ENCODE measurements around the gene FADS2. TPM values are rescaled to one million over a fixed set of nuclear protein-coding genes. Genes with fewer than 3 reads are reported as not detected.

FADS2 gene
- total RNA-seq, 1 experiment from 2014 or later: 19.2 TPM

DNA sequence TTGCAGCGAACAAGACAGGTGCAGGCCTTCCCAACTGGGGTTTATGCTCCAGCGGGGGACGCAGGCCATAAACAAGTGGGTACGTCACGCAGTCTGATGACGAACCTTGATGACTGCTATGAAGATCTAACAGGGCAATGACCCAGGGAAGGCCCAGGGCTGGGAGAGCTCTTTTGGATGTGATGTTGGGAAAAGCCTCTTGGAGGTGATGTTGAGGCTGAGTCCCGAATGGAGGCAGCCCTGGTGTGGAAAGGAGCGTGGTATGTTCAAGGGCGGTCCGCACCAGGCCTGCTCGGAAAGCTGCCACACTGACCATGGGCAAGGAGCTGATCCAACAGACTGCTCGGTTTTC lies 5.8 kb downstream of the FADS2 start:
- BruUV-seq (replicated peaks): no TSS peak
- Mint-ChIP-seq H3K36me3 (ENCODE audit: insufficient read depth, unreplicated experiment) (peaks cover 5% of the 10 kb centered on the region), H3K27me3 (ENCODE audit: unreplicated experiment) (peaks cover 67% of the 10 kb centered on the region), H3K4me1 (ENCODE audit: low read depth, unreplicated experiment) (no peaks in the 10 kb centered on the region), H3K27ac (ENCODE audit: unreplicated experiment) (no peak overlapping the region), H3K9me3 (ENCODE audit: low read depth, unreplicated experiment) (no peaks in the 10 kb centered on the region), H3K4me3 (ENCODE audit: low read depth, unreplicated experiment) (no peak overlapping the region)
- TF ChIP-seq, protein P1, sequence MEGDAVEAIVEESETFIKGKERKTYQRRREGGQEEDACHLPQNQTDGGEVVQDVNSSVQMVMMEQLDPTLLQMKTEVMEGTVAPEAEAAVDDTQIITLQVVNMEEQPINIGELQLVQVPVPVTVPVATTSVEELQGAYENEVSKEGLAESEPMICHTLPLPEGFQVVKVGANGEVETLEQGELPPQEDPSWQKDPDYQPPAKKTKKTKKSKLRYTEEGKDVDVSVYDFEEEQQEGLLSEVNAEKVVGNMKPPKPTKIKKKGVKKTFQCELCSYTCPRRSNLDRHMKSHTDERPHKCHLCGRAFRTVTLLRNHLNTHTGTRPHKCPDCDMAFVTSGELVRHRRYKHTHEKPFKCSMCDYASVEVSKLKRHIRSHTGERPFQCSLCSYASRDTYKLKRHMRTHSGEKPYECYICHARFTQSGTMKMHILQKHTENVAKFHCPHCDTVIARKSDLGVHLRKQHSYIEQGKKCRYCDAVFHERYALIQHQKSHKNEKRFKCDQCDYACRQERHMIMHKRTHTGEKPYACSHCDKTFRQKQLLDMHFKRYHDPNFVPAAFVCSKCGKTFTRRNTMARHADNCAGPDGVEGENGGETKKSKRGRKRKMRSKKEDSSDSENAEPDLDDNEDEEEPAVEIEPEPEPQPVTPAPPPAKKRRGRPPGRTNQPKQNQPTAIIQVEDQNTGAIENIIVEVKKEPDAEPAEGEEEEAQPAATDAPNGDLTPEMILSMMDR (IDR thresholded peaks at IDR 0.05; ENCODE audit: unreplicated experiment): no peak
- DNase-seq: no peak
- intact Hi-C loops (cut with micrococcal nuclease; ENCODE audit: unreplicated experiment): no loop called here
- CTCF ChIA-PET: interaction anchor here (0.6 kb wide), 1 partner anchor 138 kb away, joined by 9 read pairs; no protein-coding TSS in a partner anchor

DNA sequence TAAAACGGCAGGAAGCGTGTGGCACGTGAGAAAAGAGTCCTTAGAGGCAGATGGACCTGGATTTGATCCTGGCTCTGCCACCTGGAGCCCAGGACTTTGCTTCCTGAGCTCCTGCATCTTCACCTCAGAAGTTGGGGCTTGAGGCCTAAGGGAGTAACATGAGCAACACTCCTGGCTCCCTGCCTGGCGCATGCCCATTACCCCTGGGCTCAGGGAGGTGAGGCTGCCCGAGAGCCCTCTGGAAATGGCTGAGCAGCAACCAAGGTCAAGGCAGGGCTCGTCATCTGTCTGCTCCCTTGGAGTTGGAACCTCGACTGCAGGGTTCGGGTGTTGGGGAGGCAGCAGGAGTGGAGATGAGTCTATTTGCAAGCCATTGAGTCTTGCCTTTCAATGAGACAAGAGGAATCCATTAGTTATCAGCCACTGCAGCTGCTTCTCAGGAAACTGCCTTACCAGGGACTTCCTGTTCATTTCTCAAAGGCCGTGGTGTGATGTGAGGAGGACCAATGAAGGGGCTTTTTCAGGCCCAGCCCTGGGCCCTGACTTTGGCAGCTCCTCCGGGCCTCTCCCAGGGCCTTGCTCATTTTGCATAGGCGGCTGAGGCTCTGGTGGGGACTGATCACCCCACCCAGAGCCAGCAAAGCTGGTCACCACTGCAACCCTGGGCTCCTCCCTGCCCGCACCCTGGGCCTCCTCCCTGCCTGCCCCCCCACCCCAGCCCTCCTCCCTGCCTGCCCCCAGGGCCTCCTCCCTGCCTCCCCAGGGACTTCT lies 6.4 kb downstream of the FADS2 start:
- Mint-ChIP-seq H3K9me3 (ENCODE audit: low read depth, unreplicated experiment) (no peaks in the 10 kb centered on the region), H3K27ac (ENCODE audit: unreplicated experiment) (no peak overlapping the region), H3K27me3 (ENCODE audit: unreplicated experiment) (peaks cover 67% of the 10 kb centered on the region), H3K4me1 (ENCODE audit: low read depth, unreplicated experiment) (no peaks in the 10 kb centered on the region), H3K36me3 (ENCODE audit: insufficient read depth, unreplicated experiment) (peaks cover 2% of the 10 kb centered on the region), H3K4me3 (ENCODE audit: low read depth, unreplicated experiment) (no peak overlapping the region)
- BruUV-seq (replicated peaks): no TSS peak
- intact Hi-C loops (cut with micrococcal nuclease; ENCODE audit: unreplicated experiment): no loop called here
- CTCF ChIA-PET: interaction anchor here (0.6 to 0.7 kb wide), 2 partner anchors 113 to 137 kb away, joined by 3 to 9 read pairs; no protein-coding TSS in a partner anchor
- TF ChIP-seq, protein P1 (IDR thresholded peaks at IDR 0.05; ENCODE audit: unreplicated experiment): no peak
- no peak for DNase-seq

DNA sequence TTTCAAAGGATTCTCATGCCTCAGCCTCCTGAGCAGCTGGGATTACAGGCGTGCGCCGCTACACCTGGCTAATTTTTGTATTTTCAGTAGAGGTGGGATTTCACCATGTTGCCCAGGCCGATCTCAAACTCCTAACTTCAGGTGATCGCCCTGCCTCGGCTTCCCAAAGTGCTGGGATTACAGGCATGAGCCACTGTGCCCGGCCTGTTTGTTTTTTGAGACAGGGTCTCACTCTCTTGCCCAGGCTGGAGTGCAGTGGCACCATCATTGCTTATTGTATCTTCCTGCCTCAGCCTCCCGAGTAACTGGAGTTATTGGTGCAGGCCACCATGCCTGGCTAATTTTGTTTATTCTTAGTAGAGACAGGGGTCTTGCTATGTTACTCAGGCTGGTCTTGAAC lies 8.1 kb downstream of the FADS2 start:
- no peak overlapping the region for H3K27ac Mint-ChIP-seq (ENCODE audit: unreplicated experiment)
- no peaks in the 10 kb centered on the region for H3K4me1 Mint-ChIP-seq (ENCODE audit: low read depth, unreplicated experiment)
- TF ChIP-seq, protein P1 (IDR thresholded peaks at IDR 0.05; ENCODE audit: unreplicated experiment): no peak
- peaks cover 52% of the 10 kb centered on the region for H3K27me3 Mint-ChIP-seq (ENCODE audit: unreplicated experiment)
- H3K36me3 Mint-ChIP-seq (ENCODE audit: insufficient read depth, unreplicated experiment): no peaks in the 10 kb centered on the region
- no TSS peak for BruUV-seq (replicated peaks)
- intact Hi-C loops (cut with micrococcal nuclease; ENCODE audit: unreplicated experiment): no loop called here
- H3K9me3 Mint-ChIP-seq (ENCODE audit: low read depth, unreplicated experiment): no peaks in the 10 kb centered on the region
- CTCF ChIA-PET: no interaction called here
- H3K4me3 Mint-ChIP-seq (ENCODE audit: low read depth, unreplicated experiment): no peak overlapping the region
- no peak for DNase-seq

DNA sequence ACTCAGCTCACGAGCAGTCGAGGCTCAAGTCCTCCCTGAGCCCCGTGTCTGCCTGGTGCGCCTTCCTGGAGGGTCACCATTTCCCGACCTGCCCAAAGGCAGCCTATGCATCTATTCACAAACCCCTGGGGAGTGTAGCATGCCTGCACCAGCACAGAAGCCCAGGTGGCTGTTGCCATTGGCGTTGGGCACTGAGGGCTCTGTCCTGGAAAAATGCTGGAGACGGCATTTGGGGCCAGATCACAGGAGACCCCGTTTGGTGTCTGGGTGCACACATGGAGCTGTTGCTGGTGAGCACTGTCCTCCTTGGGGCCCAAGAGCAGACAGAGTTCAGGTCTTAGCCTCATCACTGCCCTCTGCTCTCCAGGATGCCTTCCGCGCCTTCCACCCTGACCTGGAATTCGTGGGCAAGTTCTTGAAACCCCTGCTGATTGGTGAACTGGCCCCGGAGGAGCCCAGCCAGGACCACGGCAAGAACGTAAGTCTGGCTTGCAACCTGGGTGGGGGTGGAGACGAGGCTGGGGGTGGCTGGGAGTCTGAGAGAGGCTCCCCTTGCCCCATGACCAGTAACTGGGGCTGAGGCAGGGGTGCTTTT lies 9.4 kb downstream of the FADS2 start:
- no peak overlapping the region for H3K27ac Mint-ChIP-seq (ENCODE audit: unreplicated experiment)
- H3K36me3 Mint-ChIP-seq (ENCODE audit: insufficient read depth, unreplicated experiment): no peaks in the 10 kb centered on the region
- no peak for DNase-seq
- intact Hi-C loops (cut with micrococcal nuclease; ENCODE audit: unreplicated experiment): no loop called here
- CTCF ChIA-PET: no interaction called here
- no peaks in the 10 kb centered on the region for H3K4me1 Mint-ChIP-seq (ENCODE audit: low read depth, unreplicated experiment)
- TF ChIP-seq, protein P1 (IDR thresholded peaks at IDR 0.05; ENCODE audit: unreplicated experiment): no peak
- H3K4me3 Mint-ChIP-seq (ENCODE audit: low read depth, unreplicated experiment): no peak overlapping the region
- BruUV-seq (replicated peaks): no TSS peak
- H3K9me3 Mint-ChIP-seq (ENCODE audit: low read depth, unreplicated experiment): no peaks in the 10 kb centered on the region
- peaks cover 40% of the 10 kb centered on the region for H3K27me3 Mint-ChIP-seq (ENCODE audit: unreplicated experiment)

All from Calu3 (cell line).